ENCODE data around the gene ALKBH7.

GRCh38 chr19:6381030-6381750 is 8.6 kb downstream of the ALKBH7 start:
- TF ChIP-seq CTCF (optimal IDR thresholded peaks at IDR 0.05 in 1 of 3, IDR thresholded peaks at IDR 0.05 in 1 of 3, conservative IDR thresholded peaks at IDR 0.05 in 1 of 3; ENCODE audit: extremely low read depth in 1 of 3, insufficient read depth in 2 of 3, low read length in 3 of 3) (no peak), EZH2 (IDR thresholded peaks at IDR 0.05; ENCODE audit: low read length) (no peak)

Measured in keratinocyte (primary cell).